Mucosa of stomach (tissue), 1 donor: ENCODE measurements around the gene TMEM63C.

ENCODE experiments used
- H3K27me3 ChIP-seq: one replicate; pipeline ENCODE4 v1.7.0; 2013; ENCODE audit warnings: mild to moderate bottlenecking, low read length; ENCODE audit not compliant: control insufficient read depth, insufficient read depth
- H3K36me3 ChIP-seq: one replicate; pipeline ENCODE4 v1.7.0; 2013; ENCODE audit warnings: low read length; ENCODE audit not compliant: control insufficient read depth, insufficient read depth
- H3K4me1 ChIP-seq: one replicate; pipeline ENCODE4 v1.7.0; 2013; ENCODE audit warnings: mild to moderate bottlenecking, low read length; ENCODE audit not compliant: control insufficient read depth, insufficient read depth
- H3K4me3 ChIP-seq: one replicate; pipeline ENCODE4 v1.7.0; 2013; ENCODE audit warnings: low read length
- H3K9ac ChIP-seq: one replicate; pipeline ENCODE4 v1.7.0; 2013; ENCODE audit warnings: mild to moderate bottlenecking, low read length, moderate library complexity
- H3K9me3 ChIP-seq: one replicate; pipeline ENCODE4 v1.7.0; 2013; ENCODE audit warnings: mild to moderate bottlenecking, low read length, moderate library complexity; ENCODE audit not compliant: control insufficient read depth
- donor health status: Pancreatic carcinoma.

Gene TMEM63C

GRCh38 chr14:77253333-77254190 is 72.0 kb downstream of the TMEM63C start:
- no peaks in the 10 kb centered on the region for H3K9me3 ChIP-seq
- H3K9ac ChIP-seq, result no peak overlapping the region
- no peaks in the 10 kb centered on the region for H3K27me3 ChIP-seq
- H3K36me3 ChIP-seq, result no peaks in the 10 kb centered on the region
- no peaks in the 10 kb centered on the region for H3K4me1 ChIP-seq
- no peak overlapping the region for H3K4me3 ChIP-seq

DNA sequence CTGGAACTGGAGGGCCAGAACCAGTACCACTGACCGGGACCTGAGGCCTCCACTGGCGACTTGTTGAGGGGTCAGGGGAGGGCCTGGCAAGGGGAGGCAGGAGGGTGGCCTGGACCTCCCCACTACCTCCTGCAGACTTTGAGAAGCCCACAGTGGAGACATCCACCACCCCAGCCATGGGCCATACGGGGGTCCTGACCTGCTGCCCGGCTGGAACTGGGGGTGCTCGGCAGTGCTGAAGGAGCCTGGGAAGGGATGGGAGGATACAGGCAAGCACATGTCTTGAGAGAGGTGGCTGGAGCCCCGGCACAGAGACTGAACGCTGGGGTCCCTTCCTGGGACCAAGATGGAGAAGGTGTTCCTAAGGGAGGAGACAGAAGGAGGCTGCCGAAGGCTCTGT is 75.1 kb downstream of the TMEM63C start:
- no peaks in the 10 kb centered on the region for H3K9me3 ChIP-seq
- H3K4me1 ChIP-seq, result no peaks in the 10 kb centered on the region
- H3K27me3 ChIP-seq, result no peaks in the 10 kb centered on the region
- H3K36me3 ChIP-seq, result no peaks in the 10 kb centered on the region
- no peak overlapping the region for H3K4me3 ChIP-seq
- H3K9ac ChIP-seq, result no peak overlapping the region

DNA sequence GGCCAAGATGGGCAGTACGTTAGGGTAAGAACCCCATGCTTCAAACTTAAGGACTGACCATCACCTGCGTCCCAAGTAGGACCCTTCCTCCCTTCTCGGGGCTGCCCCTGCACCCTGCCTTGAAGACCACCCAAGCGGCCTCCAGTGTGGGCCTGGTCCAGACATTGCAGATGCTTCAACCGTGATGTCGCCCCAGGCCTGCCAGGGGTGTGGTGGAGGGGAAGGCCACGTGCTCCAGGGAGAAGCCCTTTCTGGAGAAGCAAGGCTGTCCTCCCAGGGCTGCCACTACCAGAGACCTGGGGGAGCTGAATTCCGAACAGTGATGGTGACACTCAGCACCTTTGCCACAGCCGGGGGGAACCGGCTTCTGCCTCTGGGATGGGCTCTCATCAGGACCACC is 76.1 kb downstream of the TMEM63C start:
- no peaks in the 10 kb centered on the region for H3K27me3 ChIP-seq
- H3K4me1 ChIP-seq, result no peaks in the 10 kb centered on the region
- no peak overlapping the region for H3K4me3 ChIP-seq
- H3K9me3 ChIP-seq, result no peaks in the 10 kb centered on the region
- no peak overlapping the region for H3K9ac ChIP-seq
- H3K36me3 ChIP-seq, result no peaks in the 10 kb centered on the region

GRCh38 chr14:77258566-77258965 is 77.0 kb downstream of the TMEM63C start:
- H3K9ac ChIP-seq, result no peak overlapping the region
- H3K4me1 ChIP-seq, result no peaks in the 10 kb centered on the region
- H3K36me3 ChIP-seq, result no peaks in the 10 kb centered on the region
- H3K4me3 ChIP-seq, result no peak overlapping the region
- H3K9me3 ChIP-seq, result no peaks in the 10 kb centered on the region
- H3K27me3 ChIP-seq, result no peaks in the 10 kb centered on the region

DNA sequence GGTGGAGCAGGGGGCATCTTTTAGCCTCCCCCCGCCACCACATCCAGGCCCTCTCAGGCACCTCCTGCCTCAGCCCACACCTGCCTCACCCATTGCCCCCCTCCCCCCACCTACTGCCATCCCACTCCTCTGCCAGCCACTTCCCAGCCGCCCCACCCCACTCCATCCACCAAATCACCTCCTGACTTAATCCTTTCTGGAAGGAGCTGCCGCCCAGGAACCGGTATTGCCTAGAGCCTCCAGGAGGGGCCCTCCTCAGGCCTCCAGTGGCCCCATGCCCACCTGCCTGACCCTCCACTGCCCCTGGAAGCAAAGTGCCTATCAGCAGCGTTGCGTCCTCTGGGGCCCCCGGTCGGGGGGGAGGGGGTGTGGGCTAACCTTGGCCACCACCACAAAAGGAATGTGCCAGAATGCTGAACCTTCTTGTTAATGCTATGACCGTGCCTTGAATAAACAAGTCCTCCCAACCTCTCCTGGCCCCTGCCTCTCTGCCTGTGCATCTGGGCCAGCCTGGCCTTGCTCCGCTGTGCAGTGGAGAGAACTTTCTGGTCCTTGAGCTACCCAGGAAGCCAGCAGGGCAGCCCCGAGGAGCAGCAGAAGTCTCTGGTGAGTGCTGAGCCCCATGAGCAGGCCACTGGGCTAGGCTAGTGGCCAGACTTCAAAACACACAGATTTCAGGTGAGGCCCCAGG is 77.6 kb downstream of the TMEM63C start:
- Histone ChIP-seq H3K27me3 (no peaks in the 10 kb centered on the region), H3K9me3 (no peaks in the 10 kb centered on the region), H3K9ac (no peak overlapping the region), H3K4me3 (no peak overlapping the region), H3K36me3 (no peaks in the 10 kb centered on the region), H3K4me1 (no peaks in the 10 kb centered on the region)

- Histone ChIP-seq H3K9me3 (no peaks in the 10 kb centered on the region), H3K27me3 (no peaks in the 10 kb centered on the region), H3K36me3 (no peaks in the 10 kb centered on the region), H3K4me3 (no peak overlapping the region), H3K9ac (no peak overlapping the region), H3K4me1 (no peaks in the 10 kb centered on the region)
Measured at GRCh38 chr14:77260199-77260598, 78.6 kb downstream of the TMEM63C start.

DNA sequence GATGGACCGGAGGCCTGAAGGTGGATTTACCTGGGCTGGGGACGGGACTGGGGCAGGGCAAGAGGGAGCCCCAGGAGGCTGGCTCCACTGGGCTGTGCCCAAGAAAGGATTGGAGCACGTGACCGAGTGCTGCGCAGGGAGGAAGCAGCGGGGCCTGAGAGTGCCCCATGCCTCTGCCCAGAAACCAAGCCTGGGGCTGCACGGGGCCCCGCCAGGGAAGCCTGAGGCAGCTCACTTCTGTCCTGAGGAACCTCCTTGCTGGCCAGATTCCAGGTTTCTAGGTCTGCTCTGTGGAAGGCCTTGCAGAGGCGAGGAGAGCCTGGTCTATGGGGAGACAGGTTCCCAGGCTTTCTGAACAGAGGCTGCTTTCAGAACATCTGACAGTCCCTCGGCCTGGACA is 79.0 kb downstream of the TMEM63C start:
- Histone ChIP-seq H3K9ac (no peak overlapping the region), H3K27me3 (no peaks in the 10 kb centered on the region), H3K4me3 (no peak overlapping the region), H3K9me3 (no peaks in the 10 kb centered on the region), H3K36me3 (no peaks in the 10 kb centered on the region), H3K4me1 (no peaks in the 10 kb centered on the region)

DNA sequence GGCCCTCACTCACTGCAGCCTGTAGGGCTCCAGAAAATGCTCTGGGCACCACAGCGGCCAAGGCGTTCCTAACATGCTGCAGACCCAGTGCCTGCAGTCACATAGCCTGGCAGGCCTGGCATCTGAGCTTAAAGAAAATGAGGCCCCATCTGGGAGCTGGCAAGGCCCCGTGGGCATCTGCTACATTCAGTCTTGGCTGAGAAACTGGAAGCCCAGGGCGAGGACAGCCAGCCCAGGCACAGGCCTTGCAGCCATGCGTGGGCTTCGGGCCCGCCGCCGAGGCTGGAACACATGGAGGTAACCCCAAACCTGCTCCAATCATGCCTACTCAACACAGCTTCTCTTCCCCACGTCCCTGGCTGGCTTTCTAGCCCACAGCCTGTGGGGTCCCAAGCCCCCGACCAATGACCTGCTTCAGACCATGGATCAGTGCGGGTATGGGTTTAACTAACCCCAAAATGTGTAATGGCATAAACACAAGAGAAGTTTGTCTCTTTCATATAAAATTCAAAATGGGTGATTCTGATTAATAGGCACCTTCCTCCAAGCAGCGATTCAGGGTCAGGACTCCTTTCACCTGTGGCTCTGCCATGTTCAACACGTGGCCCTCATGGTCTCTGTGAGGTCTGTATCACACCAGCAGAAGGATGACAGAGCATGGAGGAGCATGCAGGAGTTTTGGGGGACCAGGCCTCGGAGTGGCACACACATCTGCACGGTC is 83.0 kb downstream of the TMEM63C start:
- H3K4me3 ChIP-seq, result no peak overlapping the region
- peaks cover 9% of the 10 kb centered on the region for H3K27me3 ChIP-seq
- no peak overlapping the region for H3K9ac ChIP-seq
- H3K9me3 ChIP-seq, result no peaks in the 10 kb centered on the region
- H3K36me3 ChIP-seq, result no peaks in the 10 kb centered on the region
- H3K4me1 ChIP-seq, result no peaks in the 10 kb centered on the region

DNA sequence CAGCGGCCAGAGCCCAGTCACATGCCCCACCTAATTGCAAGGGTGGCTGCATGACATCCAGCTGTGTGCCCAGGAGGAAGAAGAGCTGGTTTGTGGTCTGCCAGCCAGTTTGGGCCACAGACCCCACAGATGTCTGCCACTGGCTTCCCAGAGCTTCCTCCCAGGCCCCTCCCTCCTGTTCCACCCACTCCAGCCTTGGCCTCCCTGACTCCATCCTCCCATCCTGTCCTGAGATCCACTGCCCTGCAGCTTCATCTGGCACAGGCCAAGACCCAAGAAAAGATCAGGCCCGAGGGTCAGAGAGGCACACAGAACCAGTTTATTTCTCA is 83.6 kb downstream of the TMEM63C start:
- Histone ChIP-seq H3K4me1 (no peaks in the 10 kb centered on the region), H3K4me3 (no peak overlapping the region), H3K9ac (no peak overlapping the region), H3K9me3 (no peaks in the 10 kb centered on the region), H3K27me3 (peaks cover 12% of the 10 kb centered on the region), H3K36me3 (no peaks in the 10 kb centered on the region)

GRCh38 chr14:77265561-77266335 is 84.2 kb downstream of the TMEM63C start:
- Histone ChIP-seq H3K4me3 (no peak overlapping the region), H3K36me3 (no peaks in the 10 kb centered on the region), H3K9ac (no peak overlapping the region), H3K9me3 (no peaks in the 10 kb centered on the region), H3K4me1 (no peaks in the 10 kb centered on the region), H3K27me3 (peaks cover 18% of the 10 kb centered on the region)

- Histone ChIP-seq H3K36me3 (no peaks in the 10 kb centered on the region), H3K9me3 (no peaks in the 10 kb centered on the region), H3K4me3 (no peak overlapping the region), H3K4me1 (no peaks in the 10 kb centered on the region), H3K27me3 (peaks cover 23% of the 10 kb centered on the region), H3K9ac (no peak overlapping the region)
Measured at GRCh38 chr14:77266336-77266735, 84.7 kb downstream of the TMEM63C start.
